GM23338 (cell line): ENCODE data around the gene PDE7B.

Experiments
- CREB1 ChIP-seq: fragments of 250-450 bp; sonication (Bioruptor Pico); IDR thresholded peaks from 2 replicates; pipeline ENCODE4 v1.5.0; 2020; ENCODE audit warnings: low read depth, mild to moderate bottlenecking, moderate library complexity
- CTCF ChIP-seq, 2 experiments: fragments of 200-600 bp in 1 of 2; sonication (generic) in 1 of 2; conservative IDR thresholded peaks; 2 replicates each; pipeline versions ENCODE4 v1.5.1 to v1.6.1; 2016 to 2017; ENCODE audit warnings: antibody characterized with exemption in 2 of 2, low read depth in 2 of 2, mild to moderate bottlenecking in 2 of 2, moderate library complexity in 1 of 2
- ETS1 ChIP-seq: IDR thresholded peaks from 2 replicates; pipeline ENCODE4 v1.6.1; 2016; ENCODE audit warnings: antibody characterized with exemption
- EZH2 ChIP-seq: fragments of 200-600 bp; sonication (generic); IDR thresholded peaks from one replicate; pipeline ENCODE4 v1.8.0; 2017; ENCODE audit warnings: antibody characterized with exemption, mild to moderate bottlenecking, low read depth; ENCODE audit not compliant: unreplicated experiment
- EZH2phosphoT487 ChIP-seq: fragments of 200-600 bp; sonication (generic); IDR thresholded peaks from one replicate; pipeline ENCODE4 v1.8.1; 2018; ENCODE audit warnings: antibody characterized with exemption; ENCODE audit not compliant: unreplicated experiment
- JUNB ChIP-seq: IDR thresholded peaks from one replicate; pipeline ENCODE4 v1.6.1; 2016; ENCODE audit warnings: antibody characterized with exemption; ENCODE audit not compliant: unreplicated experiment
- NANOG ChIP-seq: IDR thresholded peaks from 2 replicates; pipeline ENCODE4 v1.6.1; 2016; ENCODE audit warnings: antibody characterized with exemption, borderline replicate concordance
- POLR2AphosphoS5 ChIP-seq: IDR thresholded peaks from 2 replicates; pipeline ENCODE4 v1.6.1; 2016; ENCODE audit warnings: antibody characterized with exemption, low read depth
- REST ChIP-seq: IDR thresholded peaks from one replicate; pipeline ENCODE4 v1.6.1; 2018; ENCODE audit warnings: antibody characterized with exemption; ENCODE audit not compliant: unreplicated experiment
- ZNF331 ChIP-seq: fragments of 250-450 bp; sonication (Bioruptor Pico); IDR thresholded peaks from 2 replicates; pipeline ENCODE4 v1.5.0; 2020; ENCODE audit warnings: low read depth, mild to moderate bottlenecking, moderate library complexity

GRCh38 chr6:136061701-136062100, 210.2 kb downstream of the PDE7B start:
- TF ChIP-seq CTCF (conservative IDR thresholded peaks at IDR 0.05; ENCODE audit: low read depth in 2 of 2) (no peak), CREB1 (CRISPR knock-in tag) (no peak), POLR2AphosphoS5 (no peak), EZH2 (no peak), REST (no peak), ETS1 (no peak), EZH2phosphoT487 (no peak), JUNB (no peak), NANOG (no peak), ZNF331 (CRISPR knock-in tag) (no peak)
